CD14-positive monocyte (primary cell): ENCODE data around the gene ELOVL1. TPM values are rescaled to one million over a fixed set of nuclear protein-coding genes. Genes with fewer than 3 reads are reported as not detected.

Experiments
- DNase-seq, 3 donors: peaks; one replicate each; pipeline ENCODE4 v3.0.0-alpha.2; 2011 to 2022
- H2AFZ ChIP-seq: 2 replicates; pipeline ENCODE4 v1.6.0; 2012; ENCODE audit warnings: mild to moderate bottlenecking, low read depth, low read length, inconsistent platforms; ENCODE audit not compliant: insufficient read depth, poor library complexity, severe bottlenecking
- H3K27ac ChIP-seq, 2 donors: 1 replicate in 1 of 2; 2 replicates in 1 of 2; pipeline ENCODE4 v1.5.1; 2012 to 2013; ENCODE audit warnings: low read length in 2 of 2, control low read depth in 1 of 2, inconsistent platforms in 1 of 2, low read depth in 1 of 2, mild to moderate bottlenecking in 1 of 2
- H3K27me3 ChIP-seq, 2 donors: one replicate each; pipeline versions ENCODE4 v1.6.0 to v1.6.1; 2011 to 2013; ENCODE audit warnings: low read length in 2 of 2; ENCODE audit not compliant: control insufficient read depth in 2 of 2, insufficient read depth in 2 of 2
- H3K36me3 ChIP-seq, 2 donors: replicated peaks in 1 of 2; 1 replicate in 1 of 2; 2 replicates in 1 of 2; pipeline versions ENCODE4 v1.5.1 to v1.6.1; 2012 to 2013; ENCODE audit warnings: low read length in 2 of 2, control low read depth in 1 of 2, inconsistent platforms in 1 of 2, mild to moderate bottlenecking in 1 of 2; ENCODE audit not compliant: insufficient read depth in 2 of 2, control insufficient read depth in 1 of 2
- H3K4me1 ChIP-seq, 2 donors: 1 replicate in 1 of 2; 2 replicates in 1 of 2; pipeline versions ENCODE4 v1.5.1 to v1.6.1; 2012 to 2013; ENCODE audit warnings: low read length in 2 of 2, control low read depth in 1 of 2, inconsistent platforms in 1 of 2, mild to moderate bottlenecking in 1 of 2, moderate library complexity in 1 of 2; ENCODE audit not compliant: insufficient read depth in 2 of 2, control insufficient read depth in 1 of 2
- H3K4me2 ChIP-seq: replicated peaks from 2 replicates; pipeline ENCODE3; 2012; ENCODE audit warnings: low read length, moderate library complexity, mild to moderate bottlenecking; ENCODE audit not compliant: poor library complexity, severe bottlenecking; ENCODE audit errors: extremely low read depth
- H3K4me3 ChIP-seq, 3 experiments: fragments of 200-600 bp in 1 of 3; sonication (generic) in 1 of 3; replicated peaks in 1 of 3; 1 replicate in 2 of 3; 2 replicates in 1 of 3; pipeline ENCODE4 v1.5.1; 2011 to 2013; ENCODE audit warnings: low read length in 3 of 3, mild to moderate bottlenecking in 3 of 3, control low read depth in 2 of 3, low read depth in 2 of 3, inconsistent platforms in 1 of 3, moderate library complexity in 1 of 3
- H3K79me2 ChIP-seq: 2 replicates; pipeline ENCODE4 v1.6.0; 2012; ENCODE audit warnings: mild to moderate bottlenecking, control low read depth, inconsistent platforms, low read length, moderate library complexity; ENCODE audit not compliant: insufficient read depth
- H3K9ac ChIP-seq: 2 replicates; pipeline ENCODE4 v1.6.0; 2017; ENCODE audit warnings: low read length, mild to moderate bottlenecking; ENCODE audit not compliant: insufficient read depth, poor library complexity, severe bottlenecking
- H3K9me3 ChIP-seq, 2 donors: replicated peaks in 1 of 2; 1 replicate in 1 of 2; 2 replicates in 1 of 2; pipeline versions ENCODE4 v1.5.1 to v1.6.1; 2012 to 2013; ENCODE audit warnings: low read length in 2 of 2, control low read depth in 1 of 2; ENCODE audit not compliant: control insufficient read depth in 1 of 2, insufficient read depth in 1 of 2
- H4K20me1 ChIP-seq: 2 replicates; pipeline ENCODE4 v1.6.0; 2012; ENCODE audit warnings: mild to moderate bottlenecking, low read length, control low read depth, moderate library complexity; ENCODE audit not compliant: insufficient read depth
- H3K27ac Mint-ChIP-seq, 7 donors: one replicate each; pipeline ENCODE4 v1.8.0; 2020; ENCODE audit warnings: mild to moderate bottlenecking in 7 of 7, mixed read lengths in 7 of 7, moderate library complexity in 6 of 7, inconsistent platforms in 2 of 7
- H3K27me3 Mint-ChIP-seq, 3 donors: one replicate each; pipeline ENCODE4 v1.8.0; 2021 to 2022; ENCODE audit warnings: low read depth in 3 of 3, mild to moderate bottlenecking in 3 of 3, mixed read lengths in 3 of 3, moderate library complexity in 3 of 3, inconsistent platforms in 1 of 3
- H3K36me3 Mint-ChIP-seq, 2 donors: one replicate each; pipeline ENCODE4 v1.8.0; 2020; ENCODE audit warnings: mixed read lengths in 2 of 2, inconsistent platforms in 1 of 2, mild to moderate bottlenecking in 1 of 2
- H3K4me1 Mint-ChIP-seq: one replicate; pipeline ENCODE4 v1.8.0; 2020; ENCODE audit warnings: mild to moderate bottlenecking, mixed read lengths
- H3K4me3 Mint-ChIP-seq, 2 donors: one replicate each; pipeline ENCODE4 v1.8.0; 2020; ENCODE audit warnings: mild to moderate bottlenecking in 2 of 2, mixed read lengths in 2 of 2, moderate library complexity in 1 of 2
- H3K9me3 Mint-ChIP-seq, 7 donors: one replicate each; pipeline ENCODE4 v1.8.0; 2020 to 2022; ENCODE audit warnings: mixed read lengths in 7 of 7, mild to moderate bottlenecking in 6 of 7, moderate library complexity in 6 of 7, inconsistent platforms in 2 of 7
- CTCF ChIP-seq: fragments of 200-600 bp; IDR thresholded peaks from one replicate; pipeline ENCODE4 v1.8.0; 2022; ENCODE audit warnings: antibody characterized with exemption, mild to moderate bottlenecking
- WGBS: methylation state at CpG from one replicate; pipeline ENCODE4 v1.1.5; 2013; ENCODE audit warnings: missing lambda C conversion rate; ENCODE audit not compliant: insufficient coverage; 5-methylcytosine and 5-hydroxymethylcytosine counted together
- intact Hi-C, 2 donors: fragments of 100-400 bp; cut with micrococcal nuclease; formaldehyde crosslinking; loops; one replicate each; pipeline versions ENCODE4 v1.15.0 to v1.15.1; 2023
- polyA plus RNA-seq, 3 donors: library from polyadenylated mRNA; depleted of rRNA in 1 of 3; unstranded in 2 of 3; stranded (reverse) in 1 of 3; fragments of 300-500 nt in 2 of 3; fragments of >200 nt in 1 of 3; fragmentation: Illumina TruSeq in 2 of 3; gene quantifications; 1 replicate in 2 of 3; 2 replicates in 1 of 3; pipeline ENCODE4 v1.2.3, GENCODE V29; 2012 to 2021

Gene ELOVL1
- polyA plus RNA-seq, 3 donors = 135 to 151 (median 148) TPM

DNA sequence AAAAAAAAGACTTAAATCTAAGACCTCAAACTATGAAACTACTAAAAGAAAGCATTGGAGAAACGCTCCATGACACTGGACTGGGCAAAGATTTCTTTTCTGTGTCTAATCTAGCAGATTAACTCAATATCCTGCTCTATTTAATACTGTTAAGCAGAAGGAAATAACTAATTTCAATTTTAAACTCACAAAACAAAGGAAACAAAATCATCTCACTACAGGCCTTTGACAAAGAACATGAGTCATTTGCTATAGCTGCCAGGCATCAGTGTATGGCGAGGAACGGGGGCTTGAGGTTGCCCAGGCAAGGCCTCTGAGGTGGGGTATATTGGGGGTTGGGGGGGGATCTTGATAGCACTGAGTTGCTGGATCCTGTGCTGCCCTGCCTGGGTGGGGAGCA, 42.8 kb upstream of the ELOVL1 start:
- Mint-ChIP-seq H3K9me3 (no peaks in the 10 kb centered on the region), H3K36me3 (peaks cover 60 to 61% of the 10 kb centered on the region in 2 donors), H3K27ac (peak overlapping the region in 1 of 7 donors; percentile 33), H3K4me3 (no peak overlapping the region), H3K27me3 (no peaks in the 10 kb centered on the region), H3K4me1 (no peaks in the 10 kb centered on the region)
- intact Hi-C loops = no loop called here
- Histone ChIP-seq H3K9ac (no peak overlapping the region), H3K4me1 (no peaks in the 10 kb centered on the region), H3K27ac (no peak overlapping the region), H3K4me2 (no peak overlapping the region), H4K20me1 (no peaks in the 10 kb centered on the region), H3K36me3 (peaks cover 45 to 67% of the 10 kb centered on the region in 2 donors), H2AFZ (no peak overlapping the region), H3K4me3 (no peak overlapping the region), H3K9me3 (no peaks in the 10 kb centered on the region), H3K79me2 (no peaks in the 10 kb centered on the region), H3K27me3 (no peaks in the 10 kb centered on the region)
- no CpG with 5 or more reads among the region's 3 CpGs for WGBS
- no peak for DNase-seq
- TF ChIP-seq CTCF = no peak

DNA sequence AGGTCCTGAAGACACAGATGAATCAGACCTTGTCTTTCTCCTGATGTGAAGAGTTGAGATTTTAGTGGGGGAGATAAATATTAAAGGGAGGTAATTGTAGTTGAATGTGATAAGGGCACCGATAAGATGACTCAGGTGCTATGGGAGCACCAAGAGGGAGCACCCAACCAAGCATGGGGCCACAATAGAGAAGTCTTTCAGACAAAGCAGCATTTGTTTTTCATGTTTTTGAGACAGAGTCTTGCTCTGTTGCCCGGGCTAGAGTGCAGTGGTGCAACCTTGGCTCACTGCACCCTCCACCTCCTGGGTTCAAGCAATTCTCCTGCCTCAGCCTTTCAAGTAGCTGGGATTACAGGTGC, 38.0 kb upstream of the ELOVL1 start:
- Histone ChIP-seq H3K79me2 (no peaks in the 10 kb centered on the region), H3K4me2 (no peak overlapping the region), H3K9ac (no peak overlapping the region), H3K36me3 (peaks cover 65 to 89% of the 10 kb centered on the region in 2 donors), H3K4me3 (no peak overlapping the region), H3K4me1 (no peaks in the 10 kb centered on the region), H3K27me3 (no peaks in the 10 kb centered on the region), H2AFZ (no peak overlapping the region), H3K9me3 (no peaks in the 10 kb centered on the region), H3K27ac (no peak overlapping the region), H4K20me1 (no peaks in the 10 kb centered on the region)
- H3K27ac Mint-ChIP-seq = no peak overlapping the region
- no peak overlapping the region for H3K4me3 Mint-ChIP-seq
- H3K9me3 Mint-ChIP-seq = no peaks in the 10 kb centered on the region
- no peak for DNase-seq
- WGBS = 100% methylated on average over 1 of the region's 2 CpGs
- peaks cover 69 to 84% of the 10 kb centered on the region in 2 donors for H3K36me3 Mint-ChIP-seq
- H3K4me1 Mint-ChIP-seq = no peaks in the 10 kb centered on the region
- peaks cover 0 to 1% (median 0%) of the 10 kb centered on the region in 3 donors for H3K27me3 Mint-ChIP-seq
- TF ChIP-seq CTCF = no peak
- intact Hi-C loops = no loop called here
